Osteoblast (primary cell): Measurements from ENCODE around the gene DUSP22. TPM values are rescaled to one million over a fixed set of nuclear protein-coding genes. Genes with fewer than 3 reads are reported as not detected.

ENCODE experiments used
- DNase-seq: peaks from one replicate; pipeline ENCODE4 v3.0.0; 2011; ENCODE audit warnings: low spot score, mixed read lengths; ENCODE audit not compliant: insufficient read length; ENCODE audit errors: missing footprints
- H2AFZ ChIP-seq: 2 replicates; pipeline ENCODE4 v1.6.0; 2011; ENCODE audit warnings: mild to moderate bottlenecking, low read length
- H3K27ac ChIP-seq: 2 replicates; pipeline ENCODE4 v1.5.1; 2011; ENCODE audit warnings: mild to moderate bottlenecking, low read depth, low read length, moderate library complexity
- H3K27me3 ChIP-seq: 2 replicates; pipeline ENCODE4 v1.6.0; 2012; ENCODE audit warnings: mild to moderate bottlenecking, control low read depth, inconsistent platforms, low read length, moderate library complexity; ENCODE audit not compliant: insufficient read depth
- H3K36me3 ChIP-seq: 2 replicates; pipeline ENCODE4 v1.5.1; 2011; ENCODE audit warnings: mild to moderate bottlenecking, low read length, control low read depth, moderate library complexity; ENCODE audit not compliant: insufficient read depth
- H3K4me1 ChIP-seq: 2 replicates; pipeline ENCODE4 v1.5.1; 2011; ENCODE audit warnings: mild to moderate bottlenecking, low read length, control low read depth, moderate library complexity; ENCODE audit not compliant: insufficient read depth
- H3K4me2 ChIP-seq: 2 replicates; pipeline ENCODE4 v1.6.0; 2011; ENCODE audit warnings: mild to moderate bottlenecking, low read length; ENCODE audit not compliant: insufficient read depth
- H3K4me3 ChIP-seq: fragments of 200-600 bp; sonication (generic); 3 replicates; pipeline ENCODE4 v1.5.1; 2012; ENCODE audit warnings: mild to moderate bottlenecking, low read length, inconsistent platforms; ENCODE audit not compliant: insufficient read depth
- H3K79me2 ChIP-seq: 2 replicates; pipeline ENCODE4 v1.6.0; 2012; ENCODE audit warnings: mild to moderate bottlenecking, low read length, control low read depth, inconsistent platforms; ENCODE audit not compliant: insufficient read depth
- H3K9me3 ChIP-seq: 2 replicates; pipeline ENCODE4 v1.5.1; 2011; ENCODE audit warnings: low read depth, low read length, control low read depth
- H4K20me1 ChIP-seq: 2 replicates; pipeline ENCODE4 v1.6.0; 2012; ENCODE audit warnings: mild to moderate bottlenecking, low read length, control low read depth; ENCODE audit not compliant: insufficient read depth
- CTCF ChIP-seq: IDR thresholded peaks from 2 replicates; pipeline ENCODE4 v1.5.1; 2011; ENCODE audit warnings: mild to moderate bottlenecking, low read depth, low read length, moderate library complexity; ENCODE audit errors: extremely low read depth
- total RNA-seq: library from RNA; depleted of rRNA; stranded (reverse); fragments of >200 nt; gene quantifications from 2 replicates; pipeline ENCODE4 v1.2.3, GENCODE V29; 2012

Gene DUSP22
- total RNA-seq, 1 donor, result 18.1 TPM

GRCh38 chr6:365835-366234, 73.5 kb downstream of the DUSP22 start:
- Histone ChIP-seq H3K4me2 (no peak overlapping the region), H3K27ac (no peak overlapping the region)

GRCh38 chr6:366389-367297, 74.4 kb downstream of the DUSP22 start:
- no peak for DNase-seq
- Histone ChIP-seq H3K79me2 (no peaks in the 10 kb centered on the region), H4K20me1 (no peaks in the 10 kb centered on the region), H3K27ac (no peak overlapping the region), H3K4me1 (no peaks in the 10 kb centered on the region), H3K27me3 (peaks cover 12% of the 10 kb centered on the region), H3K4me2 (no peak overlapping the region), H3K4me3 (no peak overlapping the region), H3K9me3 (no peaks in the 10 kb centered on the region), H2AFZ (no peak overlapping the region), H3K36me3 (no peaks in the 10 kb centered on the region)
- TF ChIP-seq CTCF, result no peak

More at GRCh38 chr6:365835-366234, 73.5 kb downstream of the DUSP22 start:
- DNase-seq, result no peak
- Histone ChIP-seq H3K9me3 (no peaks in the 10 kb centered on the region), H3K4me1 (no peaks in the 10 kb centered on the region), H4K20me1 (no peaks in the 10 kb centered on the region), H3K79me2 (no peaks in the 10 kb centered on the region), H3K36me3 (no peaks in the 10 kb centered on the region), H2AFZ (no peak overlapping the region), H3K4me3 (no peak overlapping the region), H3K27me3 (peaks cover 11% of the 10 kb centered on the region)
- no peak for TF ChIP-seq CTCF

DNA sequence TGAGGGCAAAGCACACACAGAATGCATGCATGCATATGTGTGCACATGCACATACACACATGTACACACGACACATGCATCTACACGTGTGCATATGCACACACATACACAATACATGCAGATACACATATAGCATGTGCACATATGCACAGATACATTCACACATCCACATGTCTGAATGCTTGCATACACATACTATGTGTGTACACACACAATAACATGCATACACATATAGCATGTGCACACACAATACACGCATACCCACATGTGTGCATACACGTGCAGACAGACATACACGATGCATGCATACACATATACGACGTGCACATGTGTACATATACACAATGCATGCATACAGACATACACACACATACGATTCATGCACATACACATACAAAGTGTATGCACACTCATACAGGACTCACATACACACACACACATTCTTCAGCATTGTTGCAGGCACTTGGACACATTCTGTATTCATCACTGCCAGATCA, 75.1 kb downstream of the DUSP22 start:
- Histone ChIP-seq H3K27ac (no peak overlapping the region), H2AFZ (no peak overlapping the region), H3K27me3 (peaks cover 14% of the 10 kb centered on the region), H3K4me1 (no peaks in the 10 kb centered on the region), H3K79me2 (no peaks in the 10 kb centered on the region), H3K36me3 (no peaks in the 10 kb centered on the region), H4K20me1 (no peaks in the 10 kb centered on the region), H3K4me3 (no peak overlapping the region), H3K4me2 (no peak overlapping the region), H3K9me3 (no peaks in the 10 kb centered on the region)
- no peak for DNase-seq
- no peak for TF ChIP-seq CTCF

DNA sequence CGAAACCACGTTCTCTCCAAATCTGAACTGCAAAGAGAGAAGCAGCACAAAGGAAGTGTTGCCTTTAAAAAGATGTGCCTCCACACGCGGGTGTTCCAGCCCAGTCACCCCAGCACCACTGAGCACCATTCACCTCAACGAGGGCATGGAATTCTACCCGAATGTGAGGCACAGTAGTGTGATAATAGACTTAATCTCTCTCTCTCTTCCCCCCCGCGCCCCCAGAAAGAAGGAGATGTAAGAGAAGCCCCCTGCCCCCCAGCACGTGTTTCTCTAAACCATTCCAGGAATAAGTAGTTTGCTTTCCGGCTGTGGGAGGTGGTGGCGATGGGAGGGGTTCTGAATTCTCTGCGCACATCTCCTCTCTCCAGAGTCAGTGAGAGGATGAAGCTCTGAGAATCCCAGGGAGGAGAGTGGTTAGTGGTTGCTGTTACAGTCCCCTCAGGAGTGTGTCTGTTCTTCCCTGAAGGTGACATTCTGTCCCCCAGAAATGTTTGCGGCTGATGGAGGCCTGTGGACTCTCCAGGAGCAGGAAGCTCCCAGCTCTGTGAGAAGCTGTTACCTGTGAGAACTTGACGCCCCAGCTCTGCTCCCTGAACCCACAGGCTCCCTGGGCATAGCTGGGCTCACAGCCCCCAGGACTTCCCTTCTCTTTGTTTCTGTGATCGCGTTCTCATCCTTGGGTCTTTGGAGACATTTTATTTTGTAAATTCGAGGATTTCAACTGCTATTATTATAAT, 75.8 kb downstream of the DUSP22 start:
- TF ChIP-seq CTCF, result no peak
- Histone ChIP-seq H3K9me3 (no peaks in the 10 kb centered on the region), H3K27ac (no peak overlapping the region), H3K4me3 (no peak overlapping the region), H2AFZ (no peak overlapping the region), H3K27me3 (peaks cover 21% of the 10 kb centered on the region), H3K79me2 (no peaks in the 10 kb centered on the region), H3K4me1 (no peaks in the 10 kb centered on the region), H3K4me2 (no peak overlapping the region), H4K20me1 (no peaks in the 10 kb centered on the region), H3K36me3 (no peaks in the 10 kb centered on the region)
- no peak for DNase-seq
